Neural cell (in vitro differentiated cells): ENCODE data around the gene ACOX3.

Source experiments
- TF ChIP-seq, protein P1 (sequence below): fragments of 450-650 bp; IDR thresholded peaks from 2 replicates; pipeline ENCODE4 v1.5.1; 2014; ENCODE audit warnings: antibody characterized with exemption, mild to moderate bottlenecking, moderate library complexity; ENCODE audit not compliant: poor library complexity, severe bottlenecking
- TF ChIP-seq, protein P2 (sequence below): IDR thresholded peaks from 2 replicates; pipeline ENCODE4 v1.6.1; 2012; ENCODE audit warnings: borderline replicate concordance

DNA sequence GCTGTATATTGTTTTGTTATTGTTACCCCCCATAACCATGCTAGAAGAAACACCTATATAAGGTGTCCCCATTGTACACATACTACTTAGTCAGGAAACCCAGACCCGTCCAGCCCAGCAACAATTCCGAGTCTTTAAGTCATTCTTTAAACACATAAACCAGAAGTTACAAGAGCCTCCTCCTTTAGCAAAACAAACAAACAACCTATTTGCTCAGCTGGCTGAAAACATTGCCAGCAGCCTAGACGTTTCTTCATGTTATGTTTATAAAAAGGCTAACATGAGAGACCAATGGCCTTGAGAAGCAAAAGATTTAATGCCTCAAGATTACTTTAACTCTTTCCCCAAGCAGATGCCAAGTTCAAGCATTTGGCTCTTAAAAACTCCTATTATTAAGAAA is 1.4 kb downstream of the ACOX3 start:
- TF ChIP-seq, protein P1, sequence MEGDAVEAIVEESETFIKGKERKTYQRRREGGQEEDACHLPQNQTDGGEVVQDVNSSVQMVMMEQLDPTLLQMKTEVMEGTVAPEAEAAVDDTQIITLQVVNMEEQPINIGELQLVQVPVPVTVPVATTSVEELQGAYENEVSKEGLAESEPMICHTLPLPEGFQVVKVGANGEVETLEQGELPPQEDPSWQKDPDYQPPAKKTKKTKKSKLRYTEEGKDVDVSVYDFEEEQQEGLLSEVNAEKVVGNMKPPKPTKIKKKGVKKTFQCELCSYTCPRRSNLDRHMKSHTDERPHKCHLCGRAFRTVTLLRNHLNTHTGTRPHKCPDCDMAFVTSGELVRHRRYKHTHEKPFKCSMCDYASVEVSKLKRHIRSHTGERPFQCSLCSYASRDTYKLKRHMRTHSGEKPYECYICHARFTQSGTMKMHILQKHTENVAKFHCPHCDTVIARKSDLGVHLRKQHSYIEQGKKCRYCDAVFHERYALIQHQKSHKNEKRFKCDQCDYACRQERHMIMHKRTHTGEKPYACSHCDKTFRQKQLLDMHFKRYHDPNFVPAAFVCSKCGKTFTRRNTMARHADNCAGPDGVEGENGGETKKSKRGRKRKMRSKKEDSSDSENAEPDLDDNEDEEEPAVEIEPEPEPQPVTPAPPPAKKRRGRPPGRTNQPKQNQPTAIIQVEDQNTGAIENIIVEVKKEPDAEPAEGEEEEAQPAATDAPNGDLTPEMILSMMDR: no peak
- TF ChIP-seq, protein P2, sequence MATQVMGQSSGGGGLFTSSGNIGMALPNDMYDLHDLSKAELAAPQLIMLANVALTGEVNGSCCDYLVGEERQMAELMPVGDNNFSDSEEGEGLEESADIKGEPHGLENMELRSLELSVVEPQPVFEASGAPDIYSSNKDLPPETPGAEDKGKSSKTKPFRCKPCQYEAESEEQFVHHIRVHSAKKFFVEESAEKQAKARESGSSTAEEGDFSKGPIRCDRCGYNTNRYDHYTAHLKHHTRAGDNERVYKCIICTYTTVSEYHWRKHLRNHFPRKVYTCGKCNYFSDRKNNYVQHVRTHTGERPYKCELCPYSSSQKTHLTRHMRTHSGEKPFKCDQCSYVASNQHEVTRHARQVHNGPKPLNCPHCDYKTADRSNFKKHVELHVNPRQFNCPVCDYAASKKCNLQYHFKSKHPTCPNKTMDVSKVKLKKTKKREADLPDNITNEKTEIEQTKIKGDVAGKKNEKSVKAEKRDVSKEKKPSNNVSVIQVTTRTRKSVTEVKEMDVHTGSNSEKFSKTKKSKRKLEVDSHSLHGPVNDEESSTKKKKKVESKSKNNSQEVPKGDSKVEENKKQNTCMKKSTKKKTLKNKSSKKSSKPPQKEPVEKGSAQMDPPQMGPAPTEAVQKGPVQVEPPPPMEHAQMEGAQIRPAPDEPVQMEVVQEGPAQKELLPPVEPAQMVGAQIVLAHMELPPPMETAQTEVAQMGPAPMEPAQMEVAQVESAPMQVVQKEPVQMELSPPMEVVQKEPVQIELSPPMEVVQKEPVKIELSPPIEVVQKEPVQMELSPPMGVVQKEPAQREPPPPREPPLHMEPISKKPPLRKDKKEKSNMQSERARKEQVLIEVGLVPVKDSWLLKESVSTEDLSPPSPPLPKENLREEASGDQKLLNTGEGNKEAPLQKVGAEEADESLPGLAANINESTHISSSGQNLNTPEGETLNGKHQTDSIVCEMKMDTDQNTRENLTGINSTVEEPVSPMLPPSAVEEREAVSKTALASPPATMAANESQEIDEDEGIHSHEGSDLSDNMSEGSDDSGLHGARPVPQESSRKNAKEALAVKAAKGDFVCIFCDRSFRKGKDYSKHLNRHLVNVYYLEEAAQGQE: no peak
